ENCODE results near the gene KCNH4.
"Not testable (repeated sequence)": the region's sequence is repeated elsewhere in the genome, so short reads cannot be mapped to it uniquely, and the experiment has no call there.

Gene KCNH4

DNA sequence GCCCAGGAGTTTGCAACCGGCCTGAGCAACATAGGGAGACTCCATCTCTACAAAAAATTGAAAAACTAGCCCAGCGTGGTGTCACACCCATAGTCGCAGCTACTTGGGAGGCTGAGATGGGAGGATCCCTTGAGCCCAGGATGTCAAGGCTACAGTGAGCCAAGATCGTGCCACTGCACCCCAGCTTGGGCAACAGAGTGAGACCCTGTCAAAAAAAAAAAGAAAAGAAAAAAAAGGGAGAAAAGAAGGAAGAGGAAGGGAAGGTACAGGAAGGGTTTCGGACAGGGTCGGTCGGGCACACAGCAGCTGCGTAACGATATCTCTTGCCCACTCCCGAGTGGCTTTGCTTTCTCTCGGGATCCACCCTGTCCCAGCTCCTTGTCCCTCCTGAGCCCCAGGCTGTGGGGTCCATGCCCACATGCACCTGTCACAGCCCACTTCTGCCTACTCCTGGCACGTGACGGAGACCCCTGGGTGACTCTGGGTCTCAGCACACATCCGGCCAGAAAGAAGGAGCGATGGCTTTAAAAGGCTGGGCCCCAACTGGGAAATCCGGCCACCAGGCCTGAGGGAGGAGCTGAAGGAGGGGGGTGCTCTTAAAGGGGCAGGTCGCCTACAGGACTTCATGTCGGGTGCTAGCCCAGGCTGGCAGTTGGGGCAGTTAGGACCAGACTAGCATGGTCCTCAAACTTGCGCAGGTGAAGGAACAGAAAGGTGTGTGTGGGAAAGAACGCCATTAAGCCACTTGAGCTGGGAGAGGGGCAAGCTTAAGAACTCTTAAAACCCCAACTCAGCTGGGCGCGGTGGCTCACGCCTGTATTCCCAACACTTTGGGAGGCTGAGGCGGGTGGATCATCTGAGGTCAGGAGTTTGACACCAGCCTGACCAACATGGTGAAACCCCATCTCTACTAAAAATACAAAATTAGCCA is 13.3 kb upstream of the KCNH4 start, which contains the start of gene GHDC:
Gene GHDC, minus strand, starts transcription at position 526 of the 931 bp plus-strand sequence. CDS start 913 bp downstream, outside the sequence.
- peak; percentile 63 for DNase-seq

DNA sequence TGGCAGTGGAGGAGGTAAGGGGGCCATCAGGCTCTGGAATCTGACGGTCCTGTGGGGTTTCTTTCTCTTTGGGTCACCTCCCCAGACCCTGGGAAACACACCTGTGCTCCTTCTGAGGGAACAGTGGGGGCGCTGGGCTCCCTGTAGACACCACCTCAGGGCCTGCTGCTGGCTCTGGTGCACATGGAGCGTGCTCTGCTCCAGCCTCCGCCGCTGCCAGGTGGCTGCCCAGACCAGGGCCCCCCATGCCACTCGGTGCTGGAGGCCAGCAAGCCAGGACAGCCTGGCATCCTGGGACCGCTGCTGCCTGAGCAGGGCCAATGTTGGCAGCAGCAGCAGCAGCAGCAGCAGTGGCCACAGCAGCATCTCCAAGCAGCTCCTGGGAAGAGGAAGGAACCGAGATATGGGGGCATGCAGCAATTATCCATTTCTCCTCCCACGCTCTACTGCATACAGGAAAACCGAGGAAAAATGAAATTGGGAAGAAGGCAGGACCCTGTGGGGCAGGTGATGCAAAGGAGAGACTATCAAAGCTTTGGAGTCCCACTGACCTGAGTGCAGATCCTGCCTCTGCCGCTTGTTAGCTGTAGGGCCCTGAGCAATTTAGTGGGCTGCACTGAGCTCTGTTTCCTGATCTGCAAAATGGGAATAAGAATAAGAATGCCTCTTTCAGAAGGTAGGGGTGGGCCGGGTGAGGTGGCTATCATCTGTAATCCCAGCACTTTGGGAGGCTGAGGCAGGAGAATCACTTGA is 12.4 kb upstream of the KCNH4 start:
- no peak for DNase-seq

DNA sequence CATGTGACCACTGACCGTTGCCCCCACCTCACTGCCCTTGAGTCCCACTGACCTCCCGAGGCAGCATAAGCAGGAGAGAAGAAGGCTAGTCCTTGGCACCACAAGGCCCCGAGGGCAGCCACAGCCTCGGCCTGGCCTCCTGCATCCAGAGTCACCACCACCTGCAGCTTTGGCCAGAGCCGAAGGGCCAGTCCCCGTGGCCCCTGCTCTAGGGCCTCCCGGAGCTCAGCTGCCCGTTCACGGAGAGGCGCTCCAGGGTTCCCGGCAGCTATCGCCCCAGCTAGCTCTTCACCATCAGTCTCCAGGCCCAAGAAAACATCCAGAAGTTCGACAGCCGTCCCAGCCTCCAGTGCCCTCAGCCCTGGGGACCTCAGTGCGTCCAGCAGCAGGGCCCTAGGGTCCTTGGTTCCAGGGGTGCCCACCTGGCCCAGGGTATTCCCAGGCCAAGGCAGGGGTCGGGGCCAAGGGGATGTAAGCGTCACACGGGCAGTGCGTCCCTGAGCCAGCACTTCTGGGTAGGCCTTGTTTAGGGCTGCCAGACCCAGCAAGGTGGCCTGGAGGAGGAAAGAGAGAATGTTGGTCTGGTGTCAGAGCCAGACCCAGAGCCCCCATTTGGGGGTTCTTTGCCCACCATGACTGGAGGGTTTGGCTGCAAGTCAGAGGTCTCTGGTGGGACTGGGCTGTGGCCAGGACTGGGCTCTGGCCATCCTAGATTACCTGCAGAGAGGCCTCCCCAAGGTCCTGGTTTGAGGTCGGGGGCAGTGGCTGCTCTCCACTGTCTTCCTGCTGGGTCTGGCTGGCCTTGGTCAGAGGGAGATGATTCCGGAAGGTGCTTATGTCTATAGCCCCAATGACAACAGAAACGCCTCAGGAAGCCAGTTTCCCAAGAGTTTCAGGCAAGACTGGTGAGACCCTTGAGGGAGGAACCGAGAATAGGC is 11.5 kb upstream of the KCNH4 start:
- no peak for DNase-seq

DNA sequence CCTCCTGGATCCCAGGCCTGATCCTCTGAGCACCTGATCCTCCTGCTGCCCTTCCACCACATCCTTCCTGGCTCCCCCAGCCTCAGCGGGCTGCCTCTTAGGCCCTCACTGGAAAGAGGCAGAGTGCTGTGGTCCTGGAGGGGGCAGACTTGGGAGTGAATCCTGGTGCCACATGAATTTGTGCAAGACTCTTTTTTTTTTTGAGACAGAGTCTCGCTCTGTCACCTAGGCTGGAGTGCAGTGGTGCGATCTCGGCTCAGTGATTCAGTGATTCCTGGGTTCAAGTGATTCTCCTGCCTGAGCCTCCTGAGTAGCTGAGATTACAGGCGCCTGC is 10.3 kb upstream of the KCNH4 start:
- DNase-seq: no peak

DNA sequence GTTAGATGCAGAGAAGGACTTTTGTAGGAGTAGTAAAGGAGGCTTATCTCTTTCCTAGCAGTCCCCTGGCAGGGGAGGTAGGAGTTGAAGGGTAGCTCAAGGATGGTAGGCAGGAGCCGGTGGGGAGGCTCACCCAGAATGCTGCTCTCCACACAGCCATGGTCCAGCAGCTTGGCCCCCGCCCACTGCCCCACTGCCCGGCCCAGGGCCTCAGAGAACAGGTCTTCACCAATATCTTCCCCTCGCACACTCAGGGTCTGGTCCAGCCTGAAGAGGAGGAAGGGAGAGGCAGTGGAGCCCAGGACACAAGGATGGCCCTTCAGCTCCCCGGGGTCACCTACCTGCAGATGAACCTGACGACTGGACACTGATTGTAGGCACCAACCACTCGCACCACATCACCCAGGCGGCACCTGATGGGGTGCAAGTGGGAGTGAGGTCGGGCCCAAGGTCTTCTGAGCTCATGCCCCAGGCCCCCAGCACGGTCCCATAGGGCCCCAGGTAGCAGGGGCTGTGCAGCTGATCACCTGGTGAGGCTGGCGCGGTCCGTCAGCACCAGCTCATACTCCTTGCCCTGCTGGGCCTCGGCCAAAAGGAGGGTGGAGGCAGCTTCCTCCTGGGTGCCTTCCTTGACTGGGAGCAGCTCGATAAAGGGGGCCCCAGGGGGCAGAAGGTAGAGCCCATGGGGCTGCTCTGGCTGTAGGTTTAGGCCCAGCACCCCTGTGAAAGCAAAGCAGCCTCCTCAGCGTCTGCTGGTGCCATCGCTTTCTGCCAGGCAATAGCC is 9.7 kb upstream of the KCNH4 start:
- DNase-seq: no peak

DNA sequence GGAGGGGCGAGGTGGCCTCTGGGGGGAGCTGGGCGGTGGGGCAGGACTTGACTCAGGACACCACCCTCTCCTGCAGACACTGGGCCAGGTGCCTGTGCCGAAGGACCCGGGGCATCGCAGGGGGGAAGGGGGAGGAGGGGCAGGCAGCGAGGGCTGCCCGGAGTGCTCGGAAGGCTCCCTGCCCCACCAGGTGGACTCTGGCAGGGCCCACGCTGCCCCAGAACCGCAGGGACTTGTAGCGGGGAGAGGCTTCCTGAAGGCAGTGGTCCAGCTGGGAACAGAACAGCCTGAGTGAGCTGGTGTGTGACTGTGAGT is 8.7 kb upstream of the KCNH4 start:
- no peak for DNase-seq

DNA sequence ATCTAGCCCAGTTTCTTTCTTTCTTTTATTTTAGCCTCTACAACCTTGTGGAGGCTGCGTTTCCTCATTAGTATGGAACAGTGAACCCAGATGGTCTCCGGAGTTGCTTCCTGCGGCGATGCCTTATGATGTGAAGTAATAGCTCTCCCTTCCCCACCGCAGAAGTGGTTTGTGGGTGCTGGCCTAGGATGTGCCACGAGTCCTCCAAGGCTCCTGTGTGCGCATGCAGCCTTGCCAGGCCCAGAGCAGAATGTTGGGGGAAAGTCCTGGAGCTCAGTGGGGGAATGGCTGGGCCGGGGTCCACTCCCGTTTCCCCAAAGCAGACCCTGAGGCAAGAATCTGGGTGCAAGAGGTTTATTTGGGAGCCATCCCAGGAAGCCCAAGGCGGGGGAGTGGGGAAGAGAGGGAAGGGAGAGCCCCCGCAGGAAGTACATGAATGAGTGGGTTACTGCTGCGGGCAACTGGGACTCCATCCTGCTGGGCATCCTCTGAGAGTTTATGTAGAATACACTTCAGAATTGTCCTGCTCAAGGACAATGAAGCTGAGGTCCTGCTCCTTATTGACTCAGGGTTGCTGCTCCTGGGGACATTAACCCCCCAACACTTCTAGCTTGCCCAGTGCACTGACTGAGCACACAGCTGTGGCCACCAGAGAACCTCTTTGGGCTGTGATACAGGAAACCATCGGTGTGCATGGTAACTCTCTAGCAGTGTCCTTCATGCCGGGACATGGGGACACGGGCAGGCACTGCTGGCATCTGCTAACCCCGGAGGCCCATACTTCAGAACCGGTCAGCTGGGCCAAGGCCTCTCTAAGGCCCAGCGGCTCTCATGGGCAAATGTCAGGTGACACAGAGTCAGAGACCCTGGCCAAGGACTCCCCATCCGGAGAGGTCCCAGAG is 8.1 kb upstream of the KCNH4 start:
- no peak for DNase-seq

DNA sequence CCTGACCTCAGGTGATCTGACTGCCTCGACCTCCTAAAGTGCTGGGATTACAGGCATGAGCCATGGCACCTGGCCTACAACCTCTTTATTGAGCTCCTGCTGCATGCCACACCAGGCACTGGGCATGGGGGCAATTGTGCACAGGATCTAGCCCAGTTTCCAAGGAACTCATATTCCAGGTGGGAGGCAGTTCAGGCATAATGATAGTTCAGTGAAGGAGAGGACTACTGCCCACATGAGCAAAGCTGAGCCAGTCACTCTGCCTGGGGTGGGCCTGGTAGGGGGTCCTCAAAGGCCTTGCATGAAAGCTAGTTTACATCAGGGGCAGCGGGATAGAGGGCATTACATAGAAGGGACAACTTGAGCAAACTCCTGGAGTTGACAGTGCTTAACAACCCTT is 6.9 kb upstream of the KCNH4 start:
- no peak for DNase-seq

DNA sequence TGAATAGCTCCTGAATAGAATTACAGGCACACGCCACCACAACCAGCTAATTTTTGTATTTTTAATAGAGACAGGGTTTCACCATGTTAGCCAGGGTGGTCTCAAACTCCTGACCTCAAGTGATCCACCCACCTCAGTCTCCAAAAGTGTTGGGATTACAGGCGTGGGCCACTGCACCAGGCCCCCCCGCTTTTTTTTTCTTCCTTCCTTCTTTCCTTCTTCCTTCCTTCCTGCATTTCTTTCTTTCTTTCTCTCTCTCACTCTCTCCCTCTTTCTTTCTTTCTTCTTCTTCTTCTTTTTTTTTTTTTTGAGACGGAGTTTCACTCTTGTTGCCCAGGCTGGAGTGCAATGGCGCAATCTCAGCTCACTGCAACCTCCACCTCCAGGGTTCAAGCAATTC is 5.2 kb upstream of the KCNH4 start:
- DNase-seq: not testable (repeated sequence)

DNA sequence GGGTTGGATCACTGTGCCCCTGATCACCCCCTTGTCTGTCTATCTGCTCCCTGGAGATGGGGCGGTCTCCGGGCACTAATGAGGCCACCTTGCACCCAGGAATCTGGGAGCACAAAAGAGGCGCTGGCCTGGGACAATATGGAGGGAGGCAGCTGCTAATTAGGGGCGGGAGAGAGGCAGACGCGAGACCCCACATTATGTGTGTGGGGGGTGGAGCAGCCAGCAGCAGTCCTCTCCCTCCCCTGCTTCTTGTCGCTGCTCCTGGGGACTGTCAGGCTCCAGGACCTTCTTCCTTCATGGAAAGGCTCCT is 4.6 kb upstream of the KCNH4 start:
- no peak for DNase-seq

DNA sequence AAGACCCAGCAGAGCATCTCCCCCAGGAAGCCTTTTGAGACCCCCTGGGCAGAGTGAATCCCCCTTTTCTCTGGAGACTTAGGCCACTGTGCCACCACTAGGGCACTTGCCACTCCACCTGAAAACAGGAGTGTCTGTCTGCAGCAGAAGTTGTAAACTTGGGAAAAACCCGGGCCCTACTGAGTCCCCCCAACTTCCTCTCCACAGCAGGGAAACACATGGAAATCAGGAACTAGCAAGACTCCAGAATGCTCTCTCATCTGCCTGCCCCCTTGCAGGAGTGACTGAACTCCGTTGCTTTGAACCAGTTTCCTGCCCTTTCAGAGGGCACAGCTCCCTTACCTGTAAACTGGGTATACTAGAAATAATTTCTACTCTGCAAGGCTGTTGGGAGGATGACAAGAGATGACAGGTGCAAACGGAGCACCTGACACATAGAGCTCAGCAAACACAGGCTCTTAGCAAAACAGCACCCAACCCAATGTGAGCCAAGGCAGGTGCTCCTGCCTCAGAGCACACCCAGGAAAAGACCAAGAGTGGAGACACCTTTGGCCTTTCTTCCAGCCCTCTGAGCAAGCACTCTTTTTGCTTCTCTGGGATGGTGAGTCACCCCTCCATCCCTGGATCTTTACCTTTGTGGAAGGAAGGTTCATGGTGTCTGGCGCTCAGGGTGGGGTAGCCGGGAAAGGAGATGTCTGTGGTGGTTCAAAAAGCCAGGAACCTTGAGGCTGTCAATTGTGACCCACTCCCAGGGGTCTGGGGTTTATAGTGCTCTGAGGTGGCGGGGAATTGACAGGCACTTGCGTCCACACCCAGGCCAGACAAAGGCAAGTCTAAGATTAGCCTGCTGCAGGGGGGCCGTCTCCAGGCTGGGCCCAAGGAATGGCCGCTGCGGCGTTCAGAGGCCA is 4.0 kb upstream of the KCNH4 start, which contains the start of gene HCRT:
Gene HCRT, minus strand, starts transcription at position 740 of the 908 bp plus-strand sequence. Its CDS starts 87 bp downstream, at position 653.
- DNase-seq: no peak

DNA sequence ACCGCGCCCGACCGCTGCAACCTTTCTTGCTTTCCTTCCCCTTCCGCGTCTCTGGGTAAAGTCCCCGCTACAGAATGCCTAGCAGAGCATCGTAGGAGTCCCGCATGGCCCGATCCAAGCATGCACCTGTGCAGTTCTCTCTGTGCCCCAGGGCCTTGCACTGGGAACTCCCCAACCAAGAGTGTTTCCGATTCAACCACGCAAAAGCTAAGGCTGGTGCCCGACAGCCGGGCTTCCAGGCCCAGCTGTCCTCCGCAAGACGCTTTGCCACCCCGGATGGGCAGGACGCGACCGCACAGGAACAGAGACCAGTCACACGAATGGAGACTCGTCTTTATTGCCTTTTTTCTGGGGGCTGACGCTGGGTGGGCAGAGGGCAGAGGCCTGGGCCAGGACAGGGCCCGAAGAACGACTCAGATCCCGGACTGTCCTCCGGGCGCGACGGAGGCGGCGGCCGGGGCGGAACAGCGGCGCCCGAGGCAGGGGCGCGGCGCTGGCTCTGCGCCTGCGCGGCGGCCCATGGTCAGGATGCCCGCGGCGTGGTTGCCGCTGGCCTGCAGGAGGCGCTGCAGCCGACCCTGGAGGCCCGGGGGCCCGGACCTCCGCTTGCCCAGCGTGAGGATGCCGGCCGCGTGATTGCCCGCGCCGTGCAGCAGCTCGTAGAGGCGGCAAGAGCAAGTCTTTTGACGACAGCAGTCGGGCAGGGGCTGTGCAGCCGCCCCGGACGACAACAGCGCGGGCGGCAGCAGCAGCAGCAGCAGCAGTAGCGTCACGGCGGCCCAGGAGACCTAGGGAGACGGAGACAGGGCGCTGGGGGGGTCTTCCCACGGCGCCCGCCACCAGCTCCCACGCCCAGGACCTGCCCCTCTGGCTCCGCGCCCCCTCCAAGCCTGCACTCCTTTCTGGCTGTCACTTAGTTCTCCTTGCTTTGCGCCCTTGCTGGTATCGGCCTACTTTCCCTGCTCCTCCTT is 3.1 kb upstream of the KCNH4 start:
- DNase-seq: peak; percentile 36

DNA sequence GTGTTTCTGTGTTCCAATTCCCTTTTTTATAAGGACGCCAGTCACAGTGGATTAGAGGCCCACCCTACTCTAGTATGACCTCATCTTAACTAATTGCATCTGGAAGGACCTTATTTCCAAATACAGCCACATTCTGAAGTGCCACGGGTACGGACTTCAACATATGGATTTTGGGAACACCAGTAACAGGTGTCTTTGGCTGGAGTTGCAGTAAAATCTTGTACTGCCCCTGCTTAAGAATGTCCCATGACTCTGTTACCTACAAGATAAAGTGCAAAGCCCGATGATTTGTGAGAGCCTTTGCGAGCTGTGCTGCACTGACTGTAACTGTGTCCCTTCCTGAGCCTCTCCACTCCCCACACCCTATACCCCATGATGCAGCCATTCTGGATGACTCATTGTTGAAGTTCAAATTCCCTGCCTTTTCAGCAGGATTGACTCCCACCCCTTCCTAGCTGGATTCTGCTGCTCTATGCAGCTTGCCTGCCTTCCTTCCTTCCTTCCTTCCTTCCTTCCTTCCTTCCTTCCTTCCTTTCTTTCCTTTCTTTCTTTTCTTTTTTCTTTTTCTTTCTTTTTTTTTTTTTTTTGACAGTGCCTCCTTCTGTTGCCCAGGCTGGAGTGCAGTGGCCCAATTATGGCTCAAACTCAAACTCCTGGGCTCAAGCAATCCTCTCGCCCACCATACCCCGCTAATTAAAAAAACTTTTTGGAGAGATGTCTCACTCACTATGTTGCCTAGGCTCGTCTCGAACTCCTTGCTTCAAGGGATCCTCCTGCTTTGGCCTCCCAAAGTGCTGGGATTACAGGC is 2.2 kb upstream of the KCNH4 start:
- peak; percentile 63 for DNase-seq

DNA sequence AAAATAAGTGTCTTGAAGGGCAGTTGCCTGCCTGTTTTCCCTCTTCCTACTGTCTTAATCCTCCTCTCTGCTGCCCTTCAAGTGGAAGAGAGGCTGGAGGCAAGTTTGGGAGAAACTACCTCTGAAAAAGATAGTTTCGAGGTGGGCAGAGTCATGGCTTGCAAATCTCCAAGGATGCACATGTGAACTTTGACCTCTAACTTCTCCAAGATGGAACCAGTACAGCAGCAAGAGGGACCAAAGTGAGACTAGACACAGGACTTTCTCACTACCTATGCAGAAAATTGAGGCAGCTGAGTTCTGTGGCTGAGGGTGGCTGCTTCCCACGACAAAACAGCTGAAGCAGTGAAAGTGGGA is 887 bp upstream of the KCNH4 start:
- DNase-seq: no peak

DNA sequence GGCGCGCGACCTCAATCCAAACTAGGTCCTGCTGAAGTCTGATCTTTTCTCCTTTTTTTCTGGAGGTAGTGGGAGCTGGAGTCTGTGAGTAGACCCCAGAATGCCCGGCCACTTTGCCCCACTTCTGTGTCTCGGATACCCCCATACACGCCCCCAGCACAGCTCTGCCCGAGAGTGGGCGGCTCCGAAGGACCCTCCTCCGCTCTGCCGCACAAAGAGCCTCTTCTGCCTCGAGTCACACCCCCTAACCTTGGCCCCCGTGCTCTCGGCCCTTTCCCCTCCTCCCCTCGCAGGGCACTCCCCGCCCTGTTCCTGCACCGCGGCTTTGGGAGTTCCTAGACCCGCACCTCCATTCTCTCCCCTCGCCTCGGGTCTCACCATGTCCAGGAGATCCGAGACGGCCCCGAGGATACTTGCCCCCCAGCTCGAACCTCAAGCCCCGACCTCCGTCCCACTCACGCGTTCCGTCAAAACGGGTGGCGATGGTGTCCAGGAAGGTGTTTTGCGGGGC is 476 bp downstream of the KCNH4 start:
- no peak for DNase-seq

DNA sequence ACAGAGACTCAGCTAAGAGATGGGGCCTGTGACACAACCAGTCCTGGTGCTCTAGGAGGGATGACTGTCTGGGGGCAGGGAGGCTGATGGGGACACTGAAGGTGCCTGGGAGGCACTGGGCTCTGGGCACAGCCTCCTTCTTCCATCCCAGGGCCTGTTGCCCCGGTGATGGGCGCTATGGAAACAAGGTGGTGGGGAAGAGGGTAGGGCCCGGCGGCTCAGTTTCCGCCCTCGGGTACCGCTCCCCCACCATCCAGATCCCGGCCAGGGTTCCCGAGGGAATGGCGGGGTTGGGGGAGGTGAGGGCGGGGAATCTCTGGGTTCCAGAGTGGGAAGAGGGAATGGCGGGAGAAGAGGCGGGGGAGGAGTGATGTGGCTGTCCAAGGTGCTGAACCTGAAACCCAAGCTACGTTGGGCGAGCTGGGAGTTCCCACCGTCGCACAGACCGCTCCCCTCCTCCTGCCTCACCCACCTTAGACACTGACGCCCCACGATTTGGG is 981 bp downstream of the KCNH4 start:
- DNase-seq: peak; percentile 39

DNA sequence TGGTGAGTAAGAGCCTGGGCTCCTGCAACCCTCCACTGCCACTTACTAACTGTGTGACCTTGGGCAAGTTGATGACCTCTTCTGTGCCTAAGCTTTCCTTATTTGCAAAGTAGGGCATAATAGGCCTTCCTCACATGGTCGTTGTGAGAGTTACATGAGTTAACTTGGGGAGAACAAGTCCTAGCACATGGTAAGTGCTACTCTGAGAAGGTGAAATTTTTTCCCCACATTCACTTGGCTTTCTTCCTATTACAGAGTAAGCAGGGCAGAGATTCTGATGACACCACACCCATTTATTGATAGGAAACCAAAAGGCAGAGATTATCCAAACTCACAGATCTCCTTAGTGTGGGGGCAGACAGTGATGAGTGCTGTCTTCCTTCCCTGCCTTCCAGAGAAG is 1.6 kb downstream of the KCNH4 start:
- no peak for DNase-seq

DNA sequence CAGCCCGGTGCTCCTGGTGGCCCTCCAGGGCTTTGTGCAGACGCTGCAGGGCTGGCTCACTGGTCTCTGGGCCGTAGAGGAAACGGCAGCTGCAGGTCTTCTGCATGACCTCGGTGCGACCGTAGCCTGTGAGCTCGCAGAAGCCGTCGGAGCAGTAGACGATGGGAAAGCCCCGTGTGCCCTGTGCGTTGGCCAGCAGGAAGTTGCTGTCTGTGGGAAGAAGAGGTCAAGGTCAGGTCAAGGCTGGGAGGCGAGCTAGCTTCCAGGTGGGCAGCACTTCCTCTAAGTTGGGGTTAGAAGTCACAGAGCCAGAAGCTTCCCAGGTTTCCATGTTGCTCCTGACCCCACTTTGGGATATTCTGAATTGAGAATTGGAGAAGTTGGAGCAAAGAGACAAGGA is 2.1 kb downstream of the KCNH4 start:
- no peak for DNase-seq
